GM23338 (cell line): ENCODE results near the gene UNK. TPM values are rescaled to one million over a fixed set of nuclear protein-coding genes. Genes with fewer than 3 reads are reported as not detected.

ENCODE experiments used
- ATAC-seq: fragments of 200-7000 bp; cut with Tn5 transposase; 3 replicates; pipeline ENCODE4 v1.9.1; 2020
- DNase-seq: peaks from one replicate; pipeline ENCODE4 v3.0.0-alpha.2; 2015; ENCODE audit warnings: low spot score
- H2AFZ ChIP-seq: fragments of 200-600 bp; sonication (generic); 2 replicates; pipeline ENCODE4 v1.8.0; 2016; ENCODE audit warnings: antibody characterized with exemption, mild to moderate bottlenecking, moderate library complexity
- H3F3A ChIP-seq: fragments of 200-600 bp; sonication (generic); replicated peaks from 2 replicates; pipeline ENCODE4 v1.8.0; 2017; ENCODE audit warnings: antibody characterized with exemption, mixed run types, low read depth
- H3K27ac ChIP-seq: fragments of 200-600 bp; sonication (generic); 2 replicates; pipeline ENCODE4 v1.6.1; 2016; ENCODE audit warnings: low read depth
- H3K27me3 ChIP-seq: fragments of 200-600 bp; sonication (generic); 2 replicates; pipeline ENCODE4 v1.8.0; 2016; ENCODE audit warnings: mild to moderate bottlenecking, mixed run types, moderate library complexity; ENCODE audit not compliant: insufficient read depth
- H3K36me3 ChIP-seq: fragments of 200-600 bp; sonication (generic); 2 replicates; pipeline ENCODE4 v1.8.0; 2016; ENCODE audit warnings: mild to moderate bottlenecking; ENCODE audit not compliant: insufficient read depth
- H3K4me1 ChIP-seq: fragments of 200-600 bp; sonication (generic); 2 replicates; pipeline ENCODE4 v1.8.0; 2016; ENCODE audit warnings: mild to moderate bottlenecking, moderate library complexity; ENCODE audit not compliant: insufficient read depth
- H3K4me2 ChIP-seq: fragments of 200-600 bp; sonication (generic); 2 replicates; pipeline ENCODE4 v1.7.1; 2017; ENCODE audit warnings: mixed run types
- H3K4me3 ChIP-seq: fragments of 200-600 bp; sonication (generic); 2 replicates; pipeline ENCODE4 v1.6.1; 2016; ENCODE audit warnings: mixed run types
- H3K79me2 ChIP-seq: fragments of 200-600 bp; sonication (generic); replicated peaks from 2 replicates; pipeline ENCODE4 v1.8.0; 2017; ENCODE audit warnings: mild to moderate bottlenecking; ENCODE audit not compliant: insufficient read depth
- H3K9me2 ChIP-seq: fragments of 200-600 bp; sonication (generic); 2 replicates; pipeline ENCODE4 v1.8.0; 2017; ENCODE audit not compliant: insufficient read depth
- H4K20me1 ChIP-seq: fragments of 200-600 bp; sonication (generic); replicated peaks from 2 replicates; pipeline ENCODE4 v1.8.0; 2017; ENCODE audit warnings: mild to moderate bottlenecking; ENCODE audit not compliant: insufficient read depth
- H3K27ac Mint-ChIP-seq: 2 replicates; pipeline ENCODE4 v1.8.0; 2020; ENCODE audit warnings: inconsistent platforms, mild to moderate bottlenecking, moderate library complexity, mixed read lengths
- H3K27me3 Mint-ChIP-seq: 3 replicates; pipeline ENCODE4 v1.8.0; 2022; ENCODE audit warnings: low read depth, mild to moderate bottlenecking, moderate library complexity, mixed read lengths, inconsistent platforms; ENCODE audit not compliant: insufficient read depth, poor library complexity
- H3K36me3 Mint-ChIP-seq: 3 replicates; pipeline ENCODE4 v1.8.0; 2021; ENCODE audit warnings: low read depth, mild to moderate bottlenecking, inconsistent platforms, moderate library complexity, mixed read lengths
- H3K4me1 Mint-ChIP-seq: 3 replicates; pipeline ENCODE4 v1.8.0; 2020; ENCODE audit warnings: mild to moderate bottlenecking, inconsistent platforms, mixed read lengths
- H3K4me3 Mint-ChIP-seq: 3 replicates; pipeline ENCODE4 v1.8.0; 2021; ENCODE audit warnings: moderate library complexity, mild to moderate bottlenecking, inconsistent platforms, mixed read lengths
- H3K9me3 Mint-ChIP-seq: 3 replicates; pipeline ENCODE4 v1.8.0; 2020; ENCODE audit warnings: moderate library complexity, mild to moderate bottlenecking, inconsistent platforms, mixed read lengths
- CREB1 ChIP-seq: fragments of 250-450 bp; sonication (Bioruptor Pico); IDR thresholded peaks from 2 replicates; pipeline ENCODE4 v1.5.0; 2020; ENCODE audit warnings: low read depth, mild to moderate bottlenecking, moderate library complexity
- CTCF ChIP-seq, 2 experiments: fragments of 200-600 bp in 1 of 2; sonication (generic) in 1 of 2; conservative IDR thresholded peaks; 2 replicates each; pipeline versions ENCODE4 v1.5.1 to v1.6.1; 2016 to 2017; ENCODE audit warnings: antibody characterized with exemption in 2 of 2, low read depth in 2 of 2, mild to moderate bottlenecking in 2 of 2, moderate library complexity in 1 of 2
- EZH2 ChIP-seq: fragments of 200-600 bp; sonication (generic); IDR thresholded peaks from one replicate; pipeline ENCODE4 v1.8.0; 2017; ENCODE audit warnings: antibody characterized with exemption, mild to moderate bottlenecking, low read depth; ENCODE audit not compliant: unreplicated experiment
- EZH2phosphoT487 ChIP-seq: fragments of 200-600 bp; sonication (generic); IDR thresholded peaks from one replicate; pipeline ENCODE4 v1.8.1; 2018; ENCODE audit warnings: antibody characterized with exemption; ENCODE audit not compliant: unreplicated experiment
- JUNB ChIP-seq: IDR thresholded peaks from one replicate; pipeline ENCODE4 v1.6.1; 2016; ENCODE audit warnings: antibody characterized with exemption; ENCODE audit not compliant: unreplicated experiment
- NANOG ChIP-seq: IDR thresholded peaks from 2 replicates; pipeline ENCODE4 v1.6.1; 2016; ENCODE audit warnings: antibody characterized with exemption, borderline replicate concordance
- POLR2AphosphoS5 ChIP-seq: IDR thresholded peaks from 2 replicates; pipeline ENCODE4 v1.6.1; 2016; ENCODE audit warnings: antibody characterized with exemption, low read depth
- STAT1 ChIP-seq: IDR thresholded peaks from one replicate; pipeline ENCODE4 v1.6.1; 2016; ENCODE audit warnings: antibody characterized with exemption; ENCODE audit not compliant: unreplicated experiment
- ZNF114 ChIP-seq: fragments of 250-450 bp; sonication (Bioruptor Pico); IDR thresholded peaks from 2 replicates; pipeline ENCODE4 v1.5.0; 2020; ENCODE audit warnings: mild to moderate bottlenecking, moderate library complexity
- ZNF331 ChIP-seq: fragments of 250-450 bp; sonication (Bioruptor Pico); IDR thresholded peaks from 2 replicates; pipeline ENCODE4 v1.5.0; 2020; ENCODE audit warnings: low read depth, mild to moderate bottlenecking, moderate library complexity
- ZNF462 ChIP-seq: fragments of 250-450 bp; sonication (Bioruptor Pico); IDR thresholded peaks from 2 replicates; pipeline ENCODE4 v1.5.0; 2020; ENCODE audit warnings: mild to moderate bottlenecking, moderate library complexity
- polyA plus RNA-seq: library from polyadenylated mRNA; unstranded; fragments of >200 nt; fragmentation: Nextera tagmentation; extraction: Ambion mirVana; gene quantifications from 2 replicates; pipeline ENCODE4 v1.2.1, GENCODE V29; 2016
- total RNA-seq: library from RNA; depleted of rRNA; stranded (reverse); fragments of >200 nt; shearing (Covaris generic); gene quantifications from 2 replicates; pipeline ENCODE4 v1.2.3, GENCODE V29; 2014
- TF ChIP-seq, protein P1 (sequence below): IDR thresholded peaks from one replicate; pipeline ENCODE4 v1.6.1; 2018; ENCODE audit warnings: antibody characterized with exemption; ENCODE audit not compliant: unreplicated experiment
- TF ChIP-seq, protein P2 (sequence below): IDR thresholded peaks from 2 replicates; pipeline ENCODE4 v1.6.1; 2016; ENCODE audit warnings: antibody characterized with exemption

Gene UNK
- total and polyA plus RNA-seq, 2 experiments from 2014 or later, result 21.8 to 65.2 TPM

DNA sequence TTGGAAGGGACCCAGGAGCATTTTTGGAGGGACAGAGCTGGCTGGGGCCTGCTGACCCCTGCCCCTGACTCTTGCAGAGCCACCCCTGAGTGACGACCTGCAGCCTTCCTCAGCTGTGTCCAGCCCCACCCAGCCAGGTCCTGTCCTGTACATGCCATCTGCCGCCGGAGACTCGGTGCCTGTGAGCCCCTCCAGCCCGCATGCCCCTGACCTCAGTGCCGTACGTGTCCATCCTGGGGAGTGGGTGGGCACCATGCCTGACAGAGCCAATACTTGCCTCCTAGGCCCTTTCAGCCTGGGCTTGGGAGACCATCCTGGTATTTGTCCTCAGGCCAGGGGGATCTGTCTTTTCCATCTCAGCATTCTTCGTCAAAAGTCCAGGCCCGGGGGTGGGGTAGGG is 32.1 kb downstream of the UNK start:
- DNase-seq (no peak), ATAC-seq (no peak)
- H3K4me3 Mint-ChIP-seq, result no peak overlapping the region
- Histone ChIP-seq H2AFZ (no peak overlapping the region), H3K27me3 (no peaks in the 10 kb centered on the region), H4K20me1 (no peaks in the 10 kb centered on the region; the same call in 1 of the 2 replicates), H3K4me1 (no peaks in the 10 kb centered on the region), H3K4me2 (no peak overlapping the region), H3K79me2 (no peaks in the 10 kb centered on the region), H3F3A (0 out of 2 replicates have a peak, but pooled peaks cover 3% of the 10 kb centered on the region), H3K4me3 (no peak overlapping the region), H3K27ac (no peak overlapping the region), H3K9me2 (no peaks in the 10 kb centered on the region), H3K36me3 (no peaks in the 10 kb centered on the region; the same call in 1 of the 2 replicates)
- H3K27ac Mint-ChIP-seq, result no peak overlapping the region
- peaks cover 60% of the 10 kb centered on the region for H3K36me3 Mint-ChIP-seq
- peaks cover 2% of the 10 kb centered on the region for H3K27me3 Mint-ChIP-seq
- H3K9me3 Mint-ChIP-seq, result no peaks in the 10 kb centered on the region
- no peak for TF ChIP-seq EZH2phosphoT487
- no peak for TF ChIP-seq CREB1 (CRISPR knock-in tag)
- no peak for TF ChIP-seq ZNF114 (CRISPR knock-in tag)
- TF ChIP-seq JUNB, result no peak
- no peak for TF ChIP-seq NANOG
- TF ChIP-seq STAT1, result no peak
- TF ChIP-seq, protein P1, sequence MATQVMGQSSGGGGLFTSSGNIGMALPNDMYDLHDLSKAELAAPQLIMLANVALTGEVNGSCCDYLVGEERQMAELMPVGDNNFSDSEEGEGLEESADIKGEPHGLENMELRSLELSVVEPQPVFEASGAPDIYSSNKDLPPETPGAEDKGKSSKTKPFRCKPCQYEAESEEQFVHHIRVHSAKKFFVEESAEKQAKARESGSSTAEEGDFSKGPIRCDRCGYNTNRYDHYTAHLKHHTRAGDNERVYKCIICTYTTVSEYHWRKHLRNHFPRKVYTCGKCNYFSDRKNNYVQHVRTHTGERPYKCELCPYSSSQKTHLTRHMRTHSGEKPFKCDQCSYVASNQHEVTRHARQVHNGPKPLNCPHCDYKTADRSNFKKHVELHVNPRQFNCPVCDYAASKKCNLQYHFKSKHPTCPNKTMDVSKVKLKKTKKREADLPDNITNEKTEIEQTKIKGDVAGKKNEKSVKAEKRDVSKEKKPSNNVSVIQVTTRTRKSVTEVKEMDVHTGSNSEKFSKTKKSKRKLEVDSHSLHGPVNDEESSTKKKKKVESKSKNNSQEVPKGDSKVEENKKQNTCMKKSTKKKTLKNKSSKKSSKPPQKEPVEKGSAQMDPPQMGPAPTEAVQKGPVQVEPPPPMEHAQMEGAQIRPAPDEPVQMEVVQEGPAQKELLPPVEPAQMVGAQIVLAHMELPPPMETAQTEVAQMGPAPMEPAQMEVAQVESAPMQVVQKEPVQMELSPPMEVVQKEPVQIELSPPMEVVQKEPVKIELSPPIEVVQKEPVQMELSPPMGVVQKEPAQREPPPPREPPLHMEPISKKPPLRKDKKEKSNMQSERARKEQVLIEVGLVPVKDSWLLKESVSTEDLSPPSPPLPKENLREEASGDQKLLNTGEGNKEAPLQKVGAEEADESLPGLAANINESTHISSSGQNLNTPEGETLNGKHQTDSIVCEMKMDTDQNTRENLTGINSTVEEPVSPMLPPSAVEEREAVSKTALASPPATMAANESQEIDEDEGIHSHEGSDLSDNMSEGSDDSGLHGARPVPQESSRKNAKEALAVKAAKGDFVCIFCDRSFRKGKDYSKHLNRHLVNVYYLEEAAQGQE, result no peak
- no peak for TF ChIP-seq CTCF (conservative IDR thresholded peaks at IDR 0.05; ENCODE audit: low read depth in 2 of 2)
- no peak for TF ChIP-seq POLR2AphosphoS5
- TF ChIP-seq, protein P2, sequence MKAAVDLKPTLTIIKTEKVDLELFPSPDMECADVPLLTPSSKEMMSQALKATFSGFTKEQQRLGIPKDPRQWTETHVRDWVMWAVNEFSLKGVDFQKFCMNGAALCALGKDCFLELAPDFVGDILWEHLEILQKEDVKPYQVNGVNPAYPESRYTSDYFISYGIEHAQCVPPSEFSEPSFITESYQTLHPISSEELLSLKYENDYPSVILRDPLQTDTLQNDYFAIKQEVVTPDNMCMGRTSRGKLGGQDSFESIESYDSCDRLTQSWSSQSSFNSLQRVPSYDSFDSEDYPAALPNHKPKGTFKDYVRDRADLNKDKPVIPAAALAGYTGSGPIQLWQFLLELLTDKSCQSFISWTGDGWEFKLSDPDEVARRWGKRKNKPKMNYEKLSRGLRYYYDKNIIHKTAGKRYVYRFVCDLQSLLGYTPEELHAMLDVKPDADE, result no peak
- TF ChIP-seq ZNF462 (CRISPR knock-in tag), result no peak
- TF ChIP-seq EZH2, result no peak
- TF ChIP-seq ZNF331, result no peak
- H3K4me1 Mint-ChIP-seq, result no peaks in the 10 kb centered on the region
